GM12874 (cell line): Measurements from ENCODE around the gene C5orf63.

ENCODE experiments used
- CTCF ChIP-seq: IDR thresholded peaks from 2 replicates; pipeline ENCODE4 v1.5.1; 2011; ENCODE audit warnings: low read depth, mild to moderate bottlenecking, control low read depth, low read length, moderate library complexity; ENCODE audit not compliant: insufficient read depth

C5orf63 gene

DNA sequence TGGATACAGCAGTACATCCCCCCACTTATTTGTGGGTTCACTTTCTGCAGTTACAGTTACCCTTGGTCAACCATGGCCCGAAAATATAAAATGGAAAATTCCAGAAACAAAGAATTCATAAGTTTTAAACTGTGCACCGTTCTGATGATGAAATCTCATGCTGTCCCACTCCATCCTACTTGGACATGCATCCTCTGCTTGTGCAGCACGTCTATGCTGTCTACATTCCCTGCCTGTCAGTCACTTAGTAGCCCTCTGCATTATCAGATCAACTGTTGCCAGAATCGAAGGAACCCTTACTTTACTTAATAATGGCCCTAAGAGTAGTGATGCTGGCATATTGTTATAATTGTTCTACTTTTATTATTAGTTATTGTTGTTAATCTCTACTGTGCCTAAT lies 57.6 kb downstream of the C5orf63 start:
- TF ChIP-seq CTCF = no peak

GRCh38 chr5:127014573-127014972 lies 58.7 kb downstream of the C5orf63 start:
- no peak for TF ChIP-seq CTCF

DNA sequence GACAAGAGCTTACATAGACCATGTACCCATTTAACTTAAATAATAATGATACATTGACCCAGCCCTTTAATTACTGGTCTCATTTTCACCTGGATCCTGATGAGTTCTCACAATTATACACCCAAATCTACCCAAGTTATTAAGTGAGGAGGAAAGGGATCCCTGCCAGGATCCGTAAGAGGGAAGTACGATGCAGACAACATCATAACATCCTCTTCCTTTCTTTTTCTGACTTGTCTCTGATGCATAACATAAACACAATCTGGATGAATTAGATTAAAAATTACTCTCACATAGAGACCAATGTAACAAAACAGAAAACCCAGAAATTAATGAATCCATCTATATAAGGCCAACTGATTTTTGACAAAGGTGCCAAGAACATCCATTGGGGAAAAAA lies 59.9 kb downstream of the C5orf63 start:
- no peak for TF ChIP-seq CTCF

GRCh38 chr5:127012916-127013315 lies 60.4 kb downstream of the C5orf63 start:
- no peak for TF ChIP-seq CTCF

DNA sequence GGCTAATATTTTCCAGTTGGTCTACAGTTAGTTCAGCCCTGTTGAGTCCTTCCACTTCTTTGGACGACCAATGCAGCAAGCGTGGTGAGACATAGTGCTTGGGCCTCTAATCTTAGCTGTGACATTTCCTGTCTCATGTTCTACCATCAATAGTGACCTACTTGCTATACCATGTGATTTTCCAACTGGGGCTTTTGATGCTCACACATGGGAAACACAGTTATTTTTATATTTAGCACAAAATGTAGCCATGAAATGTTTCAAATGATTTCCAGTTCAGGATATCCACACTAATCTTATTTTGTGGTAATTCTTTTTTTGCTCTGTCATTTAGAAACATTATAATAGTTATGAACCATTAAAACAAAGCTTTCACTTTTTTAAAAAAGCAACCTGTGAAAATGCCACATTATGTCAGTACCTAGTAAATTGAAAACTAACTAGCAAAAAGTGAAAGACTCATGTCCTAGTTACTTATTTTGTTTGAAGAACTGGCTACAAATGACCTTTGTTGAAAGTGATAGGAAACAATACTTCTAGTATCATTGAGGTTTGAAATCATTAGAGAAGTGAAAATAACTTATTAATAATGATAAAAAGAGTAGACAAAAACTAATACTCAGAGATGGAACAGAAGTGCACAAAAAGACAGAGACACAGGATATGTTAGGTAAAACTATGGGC lies 61.2 kb downstream of the C5orf63 start:
- no peak for TF ChIP-seq CTCF

DNA sequence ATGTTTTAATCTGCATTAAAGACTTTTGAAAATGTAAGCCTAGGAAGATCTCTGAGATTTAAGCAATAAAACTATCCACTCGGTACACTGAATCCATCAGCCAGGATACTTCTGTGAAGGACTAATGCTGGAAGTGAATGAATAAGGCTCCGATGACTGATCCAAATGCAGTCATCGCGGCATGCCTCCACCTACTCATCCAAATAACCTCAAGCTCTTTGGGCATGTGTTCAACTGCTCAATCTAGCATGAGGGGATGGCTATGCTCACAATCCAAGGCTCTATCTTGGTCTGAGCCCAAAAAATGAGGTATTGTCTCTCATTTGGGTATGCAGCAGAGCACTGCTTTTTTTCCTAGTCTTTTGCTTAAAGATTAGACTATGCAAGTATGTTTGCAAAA lies 62.1 kb downstream of the C5orf63 start:
- TF ChIP-seq CTCF = no peak

DNA sequence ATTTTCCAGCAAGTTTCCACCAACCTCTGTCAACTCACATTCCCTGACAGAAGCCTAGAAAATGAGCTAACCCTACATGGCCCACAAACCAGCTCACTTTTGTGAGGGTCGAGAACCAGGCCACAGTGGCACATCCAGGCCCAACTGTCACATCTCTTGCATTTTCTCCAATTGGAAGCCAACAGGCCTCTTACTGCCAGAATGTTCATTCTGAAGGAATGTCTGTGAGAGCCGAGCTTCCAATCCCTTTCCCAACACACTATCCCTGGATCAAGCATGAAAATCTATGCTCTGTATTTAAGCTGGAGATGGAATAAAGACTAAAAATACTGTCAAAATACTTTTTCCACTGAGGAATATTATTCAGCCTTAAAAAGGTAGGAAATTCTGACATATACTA lies 62.9 kb downstream of the C5orf63 start:
- no peak for TF ChIP-seq CTCF
